ENCODE results near the gene DUSP2.
A peak's percentile ranks its signal among the peaks of the same experiment; 100 is the strongest.

The DUSP2 gene

DNA sequence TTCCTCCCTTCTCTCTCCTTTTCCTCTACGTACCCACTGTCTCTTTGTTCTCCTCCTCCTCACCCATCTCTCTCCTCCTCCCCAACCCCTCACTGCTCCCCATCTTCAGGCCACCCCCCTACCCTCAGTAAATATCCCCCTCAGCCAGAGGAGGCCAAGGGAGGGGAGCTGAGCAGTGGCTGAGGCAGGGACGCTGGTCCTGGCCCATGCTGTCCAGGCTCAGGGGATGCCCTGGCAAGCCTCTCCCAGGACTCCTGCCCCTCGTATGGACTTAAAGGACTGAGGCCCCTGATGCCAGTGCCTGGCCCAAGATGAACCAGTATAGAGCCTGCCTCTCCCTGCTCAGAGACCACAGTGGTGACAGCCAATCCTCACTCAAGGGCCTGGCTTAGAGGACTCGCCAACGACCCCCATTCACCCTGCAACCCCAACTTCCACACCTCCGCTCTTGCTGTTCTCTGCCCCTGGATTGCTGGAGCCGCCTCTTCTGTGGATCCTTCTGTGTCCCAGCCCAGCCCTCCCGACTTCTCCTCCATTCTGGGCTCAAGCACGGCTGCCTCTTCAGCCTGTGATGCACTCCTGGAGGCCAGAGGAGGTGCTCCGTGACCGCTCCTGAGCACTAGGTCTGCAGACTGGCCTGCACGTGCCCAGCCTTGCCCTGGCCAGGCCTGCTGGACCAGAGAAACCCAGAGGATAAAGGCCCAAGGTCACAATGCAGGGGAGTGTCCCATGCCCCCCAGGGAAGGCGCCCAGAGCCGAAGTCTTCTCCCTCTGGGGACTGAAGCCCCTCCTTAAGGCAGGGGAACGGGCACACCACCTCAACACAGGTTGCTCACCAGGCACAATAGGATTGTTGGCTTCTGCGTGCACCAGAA is 9.5 kb upstream of the DUSP2 start:
- H3K4me3 Mint-ChIP-seq = no peak overlapping the region
- peaks cover 93% of the 10 kb centered on the region for H3K4me1 Mint-ChIP-seq
- H3K27ac Mint-ChIP-seq = peak overlapping the region; percentile 96
- no peaks in the 10 kb centered on the region for H3K9me3 Mint-ChIP-seq
- ATAC-seq = no peak
- no peak for DNase-seq (ENCODE audit: low spot score in 2 of 2)
- peaks cover 14% of the 10 kb centered on the region for H3K36me3 Mint-ChIP-seq

DNA sequence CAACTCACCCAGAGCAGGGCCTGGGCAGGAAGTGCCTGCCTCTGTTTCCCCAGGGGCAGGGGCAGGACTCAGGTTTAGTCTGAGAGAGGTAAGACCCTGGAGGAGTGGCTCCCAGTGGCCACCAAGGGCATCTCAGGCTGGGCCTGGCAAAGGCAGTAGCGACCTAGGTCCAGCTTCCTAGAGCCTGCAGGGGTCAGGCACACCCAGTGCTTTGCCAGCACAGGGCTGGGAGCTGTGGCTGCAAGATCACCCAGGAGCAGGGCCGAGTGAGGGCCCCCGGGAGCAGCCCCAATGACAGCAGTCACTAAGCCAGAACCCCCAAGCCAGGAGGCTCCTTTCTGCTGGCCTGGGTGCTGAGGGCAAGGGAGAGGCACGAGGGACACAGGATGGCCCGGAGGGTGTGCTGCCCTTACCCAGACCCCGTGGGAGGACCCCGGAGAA is 8.8 kb upstream of the DUSP2 start:
- ATAC-seq = no peak
- peak overlapping the region; percentile 80 for H3K27ac Mint-ChIP-seq

DNA sequence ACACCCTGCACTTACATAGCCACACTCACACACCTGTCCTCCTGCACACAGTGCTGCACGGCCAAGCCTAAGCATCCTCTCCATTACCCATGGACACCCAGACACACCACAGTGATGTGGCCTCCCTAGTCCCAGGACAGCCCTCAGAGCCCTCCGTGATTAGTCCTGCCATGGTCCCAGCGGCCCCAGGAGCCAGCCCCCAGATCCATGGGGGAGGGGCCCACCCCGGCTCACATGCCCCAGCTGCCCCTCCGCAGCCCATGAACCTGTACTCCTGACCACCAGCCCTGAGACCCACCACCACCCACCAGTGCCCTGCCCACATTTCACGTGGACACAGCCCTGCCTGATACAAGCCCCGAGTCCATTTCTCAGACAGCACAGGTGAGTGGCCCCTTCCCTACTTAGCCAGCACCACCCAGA is 8.1 kb upstream of the DUSP2 start:
- Mint-ChIP-seq H3K36me3 (peaks cover 13% of the 10 kb centered on the region), H3K27ac (peak overlapping the region; percentile 80), H3K4me3 (no peak overlapping the region), H3K4me1 (peaks cover 88% of the 10 kb centered on the region), H3K9me3 (no peaks in the 10 kb centered on the region)
- ATAC-seq (no peak), DNase-seq (ENCODE audit: low spot score in 2 of 2) (no peak)

More for the DNA sequence above, 8.8 kb upstream of the DUSP2 start:
- Mint-ChIP-seq H3K9me3 (no peaks in the 10 kb centered on the region), H3K36me3 (peaks cover 9% of the 10 kb centered on the region), H3K4me3 (no peak overlapping the region), H3K4me1 (peaks cover 88% of the 10 kb centered on the region)
- DNase-seq (ENCODE audit: low spot score in 2 of 2) = no peak

DNA sequence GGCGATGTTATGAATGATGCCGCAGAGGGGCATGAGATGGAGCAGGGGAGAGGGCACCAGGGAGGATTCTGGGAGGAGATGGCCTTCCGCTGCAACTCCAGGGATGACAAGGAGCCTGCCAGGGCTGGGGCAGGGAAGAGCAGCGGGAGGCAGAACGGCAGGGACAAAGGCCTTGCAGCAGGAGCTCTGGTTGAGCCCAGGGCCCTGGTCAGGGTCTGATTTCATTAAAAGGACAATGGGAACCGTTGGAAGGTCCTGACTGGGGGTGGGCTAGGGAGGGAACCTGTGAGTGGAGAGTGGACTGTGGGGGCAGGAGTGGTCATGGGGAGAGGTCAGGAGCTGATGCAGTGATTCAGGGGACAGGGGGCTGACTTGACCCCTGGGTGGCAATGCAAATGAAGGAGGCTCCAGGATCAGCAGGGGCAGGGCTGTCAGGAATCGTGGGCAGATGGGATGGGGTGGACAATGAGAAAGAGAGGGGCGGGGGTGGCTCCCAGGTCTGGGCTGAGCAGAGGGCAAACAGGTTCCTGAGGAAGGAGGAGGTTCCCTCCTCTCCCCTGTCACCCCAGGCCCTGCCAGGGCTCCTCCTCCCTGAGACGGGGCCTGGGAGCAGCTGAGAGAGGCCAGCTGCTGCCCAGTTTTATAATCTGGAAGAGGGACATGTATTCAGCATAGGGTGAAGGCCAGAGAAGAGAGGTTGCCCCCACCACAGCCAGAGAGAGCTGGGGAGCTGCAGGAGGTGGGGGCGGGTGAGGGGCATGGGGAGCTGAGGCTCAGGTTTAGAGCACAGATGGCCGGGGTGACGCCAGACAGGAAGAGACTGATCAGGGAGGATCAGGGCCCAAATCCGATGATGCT is 7.3 kb upstream of the DUSP2 start:
- Mint-ChIP-seq H3K36me3 (peaks cover 9% of the 10 kb centered on the region), H3K27ac (peak overlapping the region; percentile 80), H3K9me3 (no peaks in the 10 kb centered on the region), H3K4me3 (no peak overlapping the region), H3K4me1 (peaks cover 88% of the 10 kb centered on the region)
- ATAC-seq (no peak), DNase-seq (ENCODE audit: low spot score in 2 of 2) (no peak)

DNA sequence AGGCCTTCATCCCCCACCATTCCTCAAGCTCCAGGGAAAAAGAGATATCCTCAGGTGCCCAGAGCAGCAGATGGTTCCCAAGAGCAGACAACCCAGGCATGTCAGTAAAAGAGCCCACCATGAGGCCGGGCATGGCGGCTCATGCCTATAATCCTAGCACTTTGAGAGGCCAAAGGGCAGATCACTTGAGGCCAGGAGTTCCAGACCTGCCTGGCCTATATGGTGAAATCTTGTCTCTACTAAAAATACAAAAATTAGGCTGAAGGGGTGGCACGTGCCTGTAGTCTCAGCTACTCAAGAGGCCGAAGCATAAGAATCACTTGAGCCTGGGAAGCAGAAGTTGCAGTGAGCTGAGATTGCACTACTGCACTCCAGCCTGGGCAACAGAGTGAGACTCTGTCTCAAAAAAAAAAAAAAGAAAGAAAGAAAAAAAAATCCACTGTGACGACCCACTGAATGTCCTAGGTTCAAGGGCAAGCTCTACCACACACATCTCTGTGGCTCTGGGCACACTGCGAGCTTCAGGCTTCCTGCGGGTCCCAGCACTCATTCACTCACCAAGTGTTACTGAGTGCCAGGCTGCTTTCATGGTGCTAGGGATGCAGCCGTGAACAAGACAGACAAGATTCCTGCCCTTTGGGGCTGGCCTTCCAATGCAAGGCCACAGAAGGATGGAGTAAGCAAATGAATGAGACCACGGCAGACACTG is 6.5 kb upstream of the DUSP2 start:
- no peaks in the 10 kb centered on the region for H3K9me3 Mint-ChIP-seq
- H3K27ac Mint-ChIP-seq = peak overlapping the region; percentile 84
- no peak overlapping the region for H3K4me3 Mint-ChIP-seq
- no peak for DNase-seq (ENCODE audit: low spot score in 2 of 2)
- peaks cover 88% of the 10 kb centered on the region for H3K4me1 Mint-ChIP-seq
- H3K36me3 Mint-ChIP-seq = peaks cover 9% of the 10 kb centered on the region
- ATAC-seq = no peak

DNA sequence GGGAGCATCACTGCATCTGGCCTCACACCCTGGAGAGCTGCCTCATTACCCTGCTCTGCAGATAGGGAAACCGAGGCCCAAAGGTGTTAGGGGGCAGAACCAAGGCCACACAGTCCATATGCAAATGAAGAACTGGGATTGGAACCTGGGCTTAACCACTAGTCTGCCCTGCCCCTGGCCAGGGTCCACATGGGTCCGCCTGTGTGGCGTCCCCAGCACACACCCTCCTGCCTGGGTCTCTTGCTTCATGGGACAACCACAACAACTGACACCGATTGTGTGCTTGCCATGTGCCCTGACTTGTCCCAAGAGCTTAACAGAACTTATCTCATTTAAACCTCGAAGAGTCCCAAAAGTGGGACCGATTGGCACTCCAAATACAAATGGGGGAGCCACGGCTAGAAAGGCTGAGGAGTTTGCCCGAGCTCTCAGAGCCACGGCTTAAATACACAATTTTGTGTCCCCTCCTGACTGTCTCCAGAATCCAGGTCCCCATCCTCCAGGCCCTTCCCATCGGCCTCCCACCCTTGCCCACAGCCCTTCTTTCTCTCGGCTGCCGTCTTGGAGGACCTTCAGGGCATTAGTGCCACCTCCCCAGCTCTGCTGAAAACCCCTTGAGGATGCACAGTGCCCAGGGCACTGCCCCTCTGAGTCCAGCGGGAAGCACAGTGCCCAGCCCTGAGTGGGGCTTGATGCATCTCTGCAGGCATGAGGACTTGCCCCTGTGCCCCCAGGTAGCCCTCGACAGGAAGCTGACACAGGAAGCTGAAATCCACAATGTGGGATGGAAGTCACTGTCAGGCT is 5.8 kb upstream of the DUSP2 start:
- peak overlapping the region; percentile 84 for H3K27ac Mint-ChIP-seq
- ATAC-seq (no peak), DNase-seq (ENCODE audit: low spot score in 2 of 2) (no peak)
- no peaks in the 10 kb centered on the region for H3K9me3 Mint-ChIP-seq
- no peak overlapping the region for H3K4me3 Mint-ChIP-seq
- peaks cover 88% of the 10 kb centered on the region for H3K4me1 Mint-ChIP-seq
- H3K36me3 Mint-ChIP-seq = peaks cover 16% of the 10 kb centered on the region

DNA sequence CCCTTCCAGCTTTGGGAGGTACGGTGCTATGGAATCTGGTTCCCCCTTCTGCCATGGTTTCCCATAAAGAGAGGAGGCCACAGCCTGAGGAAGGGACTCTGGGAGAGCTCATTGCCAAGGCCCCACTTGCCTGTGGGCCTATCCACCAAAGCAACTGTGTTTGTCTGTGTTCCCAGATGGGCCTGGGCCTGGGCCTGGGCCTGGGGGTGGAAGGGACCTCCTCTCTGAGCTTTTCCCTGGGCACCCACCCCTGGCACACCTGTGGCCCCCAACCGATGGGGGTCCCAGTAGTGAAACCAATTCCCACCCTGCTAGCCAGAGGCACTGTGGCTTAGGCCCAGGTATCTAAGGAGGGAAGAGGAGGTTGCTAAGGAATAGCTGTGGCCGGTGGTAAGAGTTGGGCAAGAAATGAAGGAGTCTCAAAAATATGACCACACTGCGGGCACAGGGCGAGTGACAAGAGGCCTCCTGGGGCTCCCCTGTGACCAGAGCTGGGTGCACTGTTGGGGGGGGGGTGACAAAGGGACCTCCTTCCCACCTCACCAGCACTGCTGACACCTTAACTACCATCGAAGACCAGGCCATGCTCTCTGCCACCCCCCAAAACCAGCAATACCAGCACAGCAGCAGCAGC is 4.9 kb upstream of the DUSP2 start:
- Mint-ChIP-seq H3K27ac (peak overlapping the region; percentile 84), H3K36me3 (peaks cover 25% of the 10 kb centered on the region), H3K4me1 (peaks cover 85% of the 10 kb centered on the region), H3K9me3 (no peaks in the 10 kb centered on the region), H3K4me3 (no peak overlapping the region)
- ATAC-seq (no peak), DNase-seq (ENCODE audit: low spot score in 2 of 2) (no peak)

DNA sequence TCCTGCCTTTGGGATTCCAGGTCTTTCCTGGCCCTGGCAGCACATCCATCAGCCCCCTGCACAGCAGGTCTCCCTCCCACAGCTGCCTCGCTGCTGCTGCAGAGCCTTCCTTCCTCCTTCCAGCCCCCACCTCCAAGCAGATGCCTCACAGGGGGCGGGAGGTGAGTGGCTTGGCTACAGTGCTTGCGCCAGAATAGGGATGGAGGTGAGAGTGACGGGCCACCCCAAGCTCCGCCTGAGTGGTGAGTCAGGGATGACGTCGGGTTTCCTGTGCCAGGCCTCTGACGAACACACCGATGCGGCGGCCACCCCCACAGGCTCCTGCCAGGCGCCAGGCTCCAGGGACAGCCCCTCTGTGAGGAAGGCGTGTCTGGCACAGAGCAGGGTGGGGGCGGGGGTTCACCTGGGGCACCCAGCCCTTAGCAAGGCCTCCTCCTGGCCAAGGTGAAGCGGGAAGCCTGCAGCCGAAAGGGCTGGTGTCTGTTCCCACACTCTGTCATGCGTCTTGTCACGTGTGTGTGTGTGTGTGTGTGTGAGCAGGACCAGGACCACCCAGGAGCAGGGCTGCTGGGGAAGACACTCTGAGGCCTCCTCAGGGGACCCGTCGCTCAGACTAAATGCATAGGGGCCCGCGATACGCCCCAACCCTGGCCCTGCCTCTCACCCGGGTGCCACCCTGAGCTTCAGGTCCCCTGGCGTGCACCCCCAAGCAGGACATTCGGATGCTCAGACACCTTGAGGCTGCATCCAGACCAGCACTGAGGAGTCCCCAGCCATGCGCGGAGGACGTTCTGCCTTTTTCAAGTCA is 3.4 kb upstream of the DUSP2 start:
- ATAC-seq (peak; percentile 77), DNase-seq (ENCODE audit: low spot score in 2 of 2) (peak; percentile 83 to 95)
- H3K27ac Mint-ChIP-seq = peak overlapping the region; percentile 97
- H3K4me1 Mint-ChIP-seq = peaks cover 81% of the 10 kb centered on the region
- H3K9me3 Mint-ChIP-seq = no peaks in the 10 kb centered on the region
- peak overlapping the region; percentile 94 for H3K4me3 Mint-ChIP-seq
- peaks cover 40% of the 10 kb centered on the region for H3K36me3 Mint-ChIP-seq

DNA sequence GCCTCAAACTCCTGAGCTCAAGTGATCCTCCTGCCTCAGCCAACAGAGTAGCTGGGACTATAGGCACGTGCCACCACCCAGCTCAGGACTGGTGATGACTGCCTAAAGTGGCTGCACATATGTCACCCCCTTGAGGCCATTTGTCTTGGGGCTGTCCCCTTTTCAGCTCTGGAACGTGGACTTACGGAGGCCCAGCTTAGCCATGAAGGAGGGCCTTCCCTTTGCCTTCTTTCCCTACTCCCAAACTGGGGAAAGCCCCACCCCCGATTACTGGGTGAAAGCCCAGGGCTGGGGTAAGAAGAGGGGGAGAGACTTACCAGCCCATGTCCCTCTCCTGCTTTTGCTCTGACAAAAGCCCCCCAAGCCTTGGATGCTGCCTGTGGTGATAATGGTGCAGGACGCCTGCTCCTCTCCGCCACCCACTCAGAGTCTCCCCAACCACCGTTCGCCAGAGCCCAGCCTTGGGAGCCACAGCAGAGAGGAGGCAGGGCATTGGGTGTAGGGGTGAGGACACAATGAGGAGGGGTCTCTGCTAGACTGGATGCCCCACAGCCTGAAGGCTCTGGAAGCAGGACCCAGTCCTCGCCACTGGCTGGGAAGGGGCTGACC is 2.5 kb upstream of the DUSP2 start:
- H3K9me3 Mint-ChIP-seq = no peaks in the 10 kb centered on the region
- no peak for ATAC-seq
- peaks cover 79% of the 10 kb centered on the region for H3K4me1 Mint-ChIP-seq
- no peak for DNase-seq (ENCODE audit: low spot score in 2 of 2)
- H3K36me3 Mint-ChIP-seq = peaks cover 49% of the 10 kb centered on the region
- H3K4me3 Mint-ChIP-seq = peak overlapping the region; percentile 94
- peak overlapping the region; percentile 97 for H3K27ac Mint-ChIP-seq

DNA sequence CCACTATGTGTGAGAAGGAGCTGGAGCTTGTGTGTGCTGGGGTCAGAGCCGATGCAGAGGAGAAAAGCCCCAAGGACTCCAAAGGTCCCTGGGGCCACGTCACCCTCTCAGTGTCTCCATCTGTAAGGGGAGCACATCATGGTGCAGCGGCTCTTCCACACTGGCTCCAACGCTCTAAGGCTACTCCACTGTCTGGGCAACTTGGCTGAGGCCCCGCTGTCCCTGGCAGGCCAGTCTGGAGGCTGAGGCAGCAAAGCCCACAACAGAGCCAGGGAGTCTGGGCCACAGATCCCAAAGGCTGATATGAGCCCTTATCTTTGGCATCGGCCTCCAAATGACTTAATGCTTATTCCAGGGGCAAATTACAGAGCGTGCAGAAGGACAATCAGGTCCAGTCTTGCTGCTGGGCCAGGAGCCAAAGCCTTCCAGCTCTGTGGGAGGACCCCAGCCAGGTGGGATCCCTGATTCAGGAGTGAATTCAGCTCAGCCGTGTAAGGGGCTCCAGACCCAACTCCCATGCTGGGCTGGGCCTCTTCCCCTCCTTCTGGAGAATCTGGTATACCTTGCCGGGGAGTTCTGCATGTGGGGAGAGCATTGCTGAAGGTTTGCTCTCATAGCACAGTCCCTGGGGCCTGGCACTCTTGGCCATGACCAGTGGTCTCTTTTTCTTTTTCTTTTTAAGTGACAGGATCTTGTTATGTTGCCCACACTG is 1.8 kb upstream of the DUSP2 start:
- peaks cover 56% of the 10 kb centered on the region for H3K36me3 Mint-ChIP-seq
- DNase-seq (ENCODE audit: low spot score in 2 of 2) (no peak), ATAC-seq (no peak)
- H3K27ac Mint-ChIP-seq = peak overlapping the region; percentile 97
- no peaks in the 10 kb centered on the region for H3K9me3 Mint-ChIP-seq
- peak overlapping the region; percentile 94 for H3K4me3 Mint-ChIP-seq
- peaks cover 79% of the 10 kb centered on the region for H3K4me1 Mint-ChIP-seq

DNA sequence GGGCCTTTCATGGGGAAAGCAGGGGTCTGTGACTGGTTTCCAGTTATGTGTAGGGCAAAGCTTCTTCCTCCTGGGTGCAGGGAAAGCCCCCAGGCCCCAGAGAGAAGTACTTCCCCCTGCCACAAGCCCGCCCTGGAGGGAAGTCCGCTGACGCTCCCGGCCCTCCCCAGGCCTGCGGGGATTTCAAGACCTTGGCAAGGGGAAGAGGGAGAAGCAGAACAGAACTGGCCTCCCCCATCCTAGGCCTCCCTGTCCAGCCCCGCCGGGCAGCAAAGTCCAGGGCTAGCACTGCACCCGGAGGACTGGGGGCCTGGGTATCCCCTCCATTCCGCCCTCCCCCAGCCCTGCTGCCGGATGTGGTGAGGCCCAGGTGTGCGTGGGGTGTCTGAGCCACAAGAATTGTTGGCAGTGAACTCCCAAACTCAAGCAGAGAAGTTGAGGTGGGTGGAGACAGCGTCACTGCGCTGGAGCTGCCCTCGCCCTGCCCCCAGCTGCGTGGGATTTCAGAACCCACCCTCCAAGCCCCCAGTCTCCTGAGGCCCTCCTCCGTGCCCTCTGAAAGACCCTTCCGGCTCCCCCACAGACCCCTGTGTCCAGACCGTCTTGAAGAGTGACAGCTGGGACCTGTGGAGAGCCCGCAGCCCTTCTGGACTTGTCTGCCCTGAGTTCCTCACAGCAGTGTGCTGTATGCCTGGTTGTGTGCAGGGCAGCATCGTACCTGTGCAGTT is 1.1 kb upstream of the DUSP2 start:
- Mint-ChIP-seq H3K9me3 (no peaks in the 10 kb centered on the region), H3K4me3 (peak overlapping the region; percentile 94), H3K36me3 (peaks cover 63% of the 10 kb centered on the region), H3K27ac (peak overlapping the region; percentile 97), H3K4me1 (peaks cover 78% of the 10 kb centered on the region)
- DNase-seq (ENCODE audit: low spot score in 2 of 2) (peak; percentile 71 to 93), ATAC-seq (peak; percentile 50)

DNA sequence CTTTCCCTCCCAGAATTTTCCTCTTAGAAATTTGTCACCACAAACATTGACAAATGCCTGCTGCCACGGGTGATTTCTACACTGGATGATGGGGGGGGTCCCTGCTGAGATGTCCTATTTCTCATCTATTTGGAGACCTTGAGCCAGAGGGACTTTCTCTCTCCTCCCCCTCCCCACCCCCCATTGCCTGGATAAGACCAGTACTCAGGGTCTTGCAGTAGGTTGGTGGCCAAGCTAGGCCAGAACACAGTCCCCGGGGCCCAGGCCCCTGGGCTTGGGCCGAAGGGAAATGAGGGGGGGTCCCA is 560 bp upstream of the DUSP2 start:
- peak; percentile 0 for ATAC-seq
- Mint-ChIP-seq H3K36me3 (peaks cover 68% of the 10 kb centered on the region), H3K4me1 (peaks cover 78% of the 10 kb centered on the region)

More for the DNA sequence above, 560 bp upstream of the DUSP2 start:
- no peaks in the 10 kb centered on the region for H3K9me3 Mint-ChIP-seq
- DNase-seq (ENCODE audit: low spot score in 2 of 2) = no peak
- H3K4me3 Mint-ChIP-seq = peak overlapping the region; percentile 94
- H3K27ac Mint-ChIP-seq = peak overlapping the region; percentile 97

All from stimulated activated effector memory CD8-positive, alpha-beta T cell treated with anti-CD3 and anti-CD28 coated beads, Interleukin-12 subunit alpha, Interleukin-12 subunit beta, amount 100 ng/mL, for 72 hours (primary cell).